Measurements from ENCODE around the gene CKS1B.

Gene CKS1B

GRCh38 chr1:155024315-155024714 lies 49.8 kb downstream of the CKS1B start:
- Mint-ChIP-seq H3K27ac (no peak overlapping the region), H3K36me3 (ENCODE audit: low read depth) (no peaks in the 10 kb centered on the region), H3K4me1 (peaks cover 21% of the 10 kb centered on the region), H3K4me3 (no peak overlapping the region), H3K9me3 (no peaks in the 10 kb centered on the region), H3K27me3 (ENCODE audit: low read depth, poor library complexity) (peaks cover 10% of the 10 kb centered on the region)
- no peak for DNase-seq
- no peak for TF ChIP-seq CTCF (IDR thresholded peaks at IDR 0.05)

GRCh38 chr1:155026154-155026553 lies 51.7 kb downstream of the CKS1B start:
- H3K9me3 Mint-ChIP-seq, result no peaks in the 10 kb centered on the region
- no peak for TF ChIP-seq CTCF (IDR thresholded peaks at IDR 0.05)
- peaks cover 8% of the 10 kb centered on the region for H3K27me3 Mint-ChIP-seq (ENCODE audit: low read depth, poor library complexity)
- H3K27ac Mint-ChIP-seq, result no peak overlapping the region
- no peaks in the 10 kb centered on the region for H3K36me3 Mint-ChIP-seq (ENCODE audit: low read depth)
- no peak for DNase-seq
- H3K4me1 Mint-ChIP-seq, result peaks cover 17% of the 10 kb centered on the region
- H3K4me3 Mint-ChIP-seq, result no peak overlapping the region

- DNase-seq, result no peak
- Mint-ChIP-seq H3K4me3 (no peak overlapping the region), H3K36me3 (ENCODE audit: low read depth) (no peaks in the 10 kb centered on the region), H3K27ac (no peak overlapping the region), H3K27me3 (ENCODE audit: low read depth, poor library complexity) (peaks cover 8% of the 10 kb centered on the region), H3K9me3 (no peaks in the 10 kb centered on the region), H3K4me1 (peaks cover 17% of the 10 kb centered on the region)
- no peak for TF ChIP-seq CTCF (IDR thresholded peaks at IDR 0.05)
Observed at GRCh38 chr1:155026588-155026987, 52.1 kb downstream of the CKS1B start.
